Measurements from ENCODE around the gene RBPJL. TPM values are rescaled to one million over a fixed set of nuclear protein-coding genes. Genes with fewer than 3 reads are reported as not detected.

The RBPJL gene
- total and polyA plus RNA-seq, 2 of the 13 experiments (the other 11 are each of a cell fraction or from before 2014, with no cell fraction given) = not detected

GRCh38 chr20:45341579-45341938 lies 34.9 kb downstream of the RBPJL start (continued):
- TF ChIP-seq ZNF180 (CRISPR knock-in tag; IDR thresholded peaks at IDR 0.05; ENCODE audit: borderline replicate concordance, low read depth) = no peak
- no peak for TF ChIP-seq ZNF362 (CRISPR knock-in tag; IDR thresholded peaks at IDR 0.05; ENCODE audit: borderline replicate concordance)
- TF ChIP-seq ZNF780A (CRISPR knock-in tag; IDR thresholded peaks at IDR 0.05) = no peak
- no peak for TF ChIP-seq MXD4 (CRISPR knock-in tag; IDR thresholded peaks at IDR 0.05)
- no peak for TF ChIP-seq KMT2A (CRISPR knock-in tag; IDR thresholded peaks at IDR 0.05)
- no peak for TF ChIP-seq ZNF770 (CRISPR knock-in tag; IDR thresholded peaks at IDR 0.05)
- 0 out of 2 replicates have a peak, but pooled peaks have one; percentile 23 for TF ChIP-seq ZNF670 (CRISPR knock-in tag; IDR thresholded peaks at IDR 0.05; ENCODE audit: borderline replicate concordance)
- TF ChIP-seq HCFC1 (IDR thresholded peaks at IDR 0.05; ENCODE audit: low read depth, low read length) = no peak
- no peak for TF ChIP-seq KAT8 (CRISPR knock-in tag; IDR thresholded peaks at IDR 0.05)
- no peak for TF ChIP-seq DMAP1 (CRISPR knock-in tag; IDR thresholded peaks at IDR 0.05)
- no peak for TF ChIP-seq ZMAT5 (CRISPR knock-in tag; IDR thresholded peaks at IDR 0.05; ENCODE audit: borderline replicate concordance, low read depth)
- TF ChIP-seq NFYC (CRISPR knock-in tag; IDR thresholded peaks at IDR 0.05) = no peak
- TF ChIP-seq ZNF580 (CRISPR knock-in tag; IDR thresholded peaks at IDR 0.05; ENCODE audit: borderline replicate concordance, low read depth) = no peak
- TF ChIP-seq SP2 (CRISPR knock-in tag; IDR thresholded peaks at IDR 0.05) = no peak
- TF ChIP-seq ZNF296 (CRISPR knock-in tag; conservative IDR thresholded peaks at IDR 0.05) = peak; percentile 70; the same call in 1 of the 2 replicates
- TF ChIP-seq HOXA9 (CRISPR knock-in tag; IDR thresholded peaks at IDR 0.05; ENCODE audit: borderline replicate concordance) = no peak
- no peak for TF ChIP-seq ZBTB21 (CRISPR knock-in tag; IDR thresholded peaks at IDR 0.05)
- 0 out of 2 replicates have a peak, but pooled peaks have one; percentile 5 for TF ChIP-seq SPEN (CRISPR knock-in tag; IDR thresholded peaks at IDR 0.05; ENCODE audit: low read depth)
- TF ChIP-seq THAP7 (CRISPR knock-in tag; IDR thresholded peaks at IDR 0.05) = no peak
- no peak for TF ChIP-seq RERE (CRISPR knock-in tag; IDR thresholded peaks at IDR 0.05; ENCODE audit: low read depth)

All from HepG2 (cell line).